Measurements from ENCODE around the gene LAIR2.
"Not testable (repeated sequence)": the region's sequence is repeated elsewhere in the genome, so short reads cannot be mapped to it uniquely, and the experiment has no call there.

The LAIR2 gene

DNA sequence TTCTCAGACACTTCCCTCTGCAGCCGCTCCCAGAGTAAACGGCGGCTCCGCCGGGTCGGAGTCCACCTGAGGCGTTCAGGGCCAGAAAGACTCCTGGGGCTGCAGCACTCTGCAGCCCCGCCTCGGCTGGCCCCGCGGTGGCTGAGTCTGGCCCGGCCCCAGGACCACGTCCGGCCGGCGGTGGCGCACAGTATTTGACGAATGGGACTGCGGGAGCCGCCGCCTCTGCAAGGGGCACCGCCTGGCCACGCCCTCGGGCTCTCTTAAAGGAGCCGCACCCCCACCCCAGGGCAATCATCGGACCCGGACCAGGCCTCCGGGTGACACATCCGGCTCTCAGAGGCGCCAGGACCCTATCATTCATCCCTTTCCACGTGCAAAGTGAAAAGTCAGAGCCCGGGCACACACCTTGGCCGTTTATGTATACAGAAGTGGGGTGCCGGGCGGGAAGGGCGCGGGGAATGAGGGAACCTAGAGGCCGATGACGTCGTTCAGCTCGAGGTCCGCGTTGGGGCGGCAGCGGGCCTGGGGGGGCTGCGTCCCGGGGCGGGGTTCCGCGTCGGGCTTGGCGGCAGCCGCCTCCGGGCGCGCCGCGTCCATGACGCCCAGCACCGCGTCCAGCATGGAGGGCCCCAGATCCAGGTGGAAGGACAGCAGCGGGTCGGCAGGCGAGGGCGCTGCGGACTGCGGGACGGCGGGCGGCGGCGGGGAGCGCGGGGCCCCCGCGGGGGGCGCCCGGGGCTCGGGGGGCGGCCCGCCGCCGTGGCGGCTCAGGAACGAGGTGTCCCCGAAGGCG, 37.8 kb upstream of the LAIR2 start:
- DNase-seq (ENCODE audit: low read depth in 2 of 2): peak; percentile 82 to 83

DNA sequence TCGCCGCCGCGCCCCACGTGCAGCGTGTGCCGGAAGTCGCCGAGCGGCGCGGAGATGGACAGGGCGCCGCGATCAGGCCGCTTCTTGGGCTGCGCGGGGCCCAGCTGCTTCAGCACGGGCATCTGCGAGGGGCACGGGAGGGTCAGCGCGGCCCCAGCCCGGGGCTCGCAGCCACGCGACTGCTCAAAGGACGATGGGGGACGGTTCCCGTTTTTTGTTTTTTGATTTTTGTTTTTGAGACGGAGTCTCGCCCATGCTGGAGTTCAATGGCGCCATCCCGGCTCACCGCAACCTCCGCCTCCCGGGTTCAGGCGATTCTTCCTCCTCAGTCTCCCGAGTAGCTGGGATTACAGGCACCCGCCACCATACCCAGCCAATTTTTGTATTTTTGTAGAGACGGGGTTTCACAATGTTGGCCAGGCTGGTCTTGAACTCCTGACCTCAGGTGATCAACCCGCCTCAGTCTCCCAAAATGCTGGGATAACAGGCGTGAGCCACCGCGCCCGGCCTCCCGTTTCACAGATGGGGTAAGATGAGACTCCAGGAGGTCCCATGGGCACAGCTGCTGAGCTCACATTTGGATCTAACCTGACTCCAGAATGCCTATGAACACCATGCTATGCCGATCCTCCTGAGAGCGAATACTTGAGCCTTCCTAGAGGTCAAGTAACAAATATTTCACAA, 37.1 kb upstream of the LAIR2 start:
- DNase-seq (ENCODE audit: low read depth in 2 of 2): no peak

DNA sequence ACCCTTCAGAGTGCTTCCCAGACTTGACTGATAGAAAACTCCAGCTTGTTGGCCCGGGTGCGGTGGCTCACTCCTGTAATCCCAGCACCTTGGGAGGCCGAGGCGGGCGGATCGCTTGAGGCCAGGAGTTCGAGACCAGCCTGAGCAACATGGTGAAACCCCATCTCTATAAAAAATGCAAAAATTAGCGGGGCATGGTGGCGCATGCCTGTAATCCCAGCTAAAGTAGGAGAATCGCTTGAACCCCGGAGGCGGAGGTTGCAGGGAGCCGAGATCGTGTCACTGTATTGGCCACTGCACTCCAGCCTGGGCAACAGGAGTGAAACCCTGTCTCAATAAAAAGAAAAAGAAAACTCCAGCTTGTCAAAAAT, 36.5 kb upstream of the LAIR2 start:
- DNase-seq (ENCODE audit: low read depth in 2 of 2): not testable (repeated sequence)

DNA sequence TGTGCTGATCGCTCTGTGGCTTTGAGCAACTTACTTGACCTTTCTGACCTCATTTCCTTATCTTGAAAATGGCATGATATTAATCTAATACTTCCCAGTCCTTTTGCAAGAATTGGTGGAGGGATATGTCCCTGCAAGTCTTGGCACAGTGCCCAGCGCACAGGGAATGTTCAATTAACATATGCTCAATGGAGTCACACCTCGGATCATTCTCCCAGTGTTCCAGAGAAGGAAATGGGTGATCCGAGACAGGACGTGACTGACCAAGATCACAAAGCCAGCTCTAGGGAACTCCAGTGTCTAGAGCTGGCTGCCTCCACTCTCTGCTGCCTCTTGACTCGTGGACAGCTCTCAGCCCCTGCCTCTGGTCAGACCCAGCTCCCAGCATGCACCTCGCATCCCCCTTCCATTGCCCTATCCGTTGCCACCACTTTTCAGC, 33.1 kb upstream of the LAIR2 start:
- no peak for DNase-seq (ENCODE audit: low read depth in 2 of 2)

DNA sequence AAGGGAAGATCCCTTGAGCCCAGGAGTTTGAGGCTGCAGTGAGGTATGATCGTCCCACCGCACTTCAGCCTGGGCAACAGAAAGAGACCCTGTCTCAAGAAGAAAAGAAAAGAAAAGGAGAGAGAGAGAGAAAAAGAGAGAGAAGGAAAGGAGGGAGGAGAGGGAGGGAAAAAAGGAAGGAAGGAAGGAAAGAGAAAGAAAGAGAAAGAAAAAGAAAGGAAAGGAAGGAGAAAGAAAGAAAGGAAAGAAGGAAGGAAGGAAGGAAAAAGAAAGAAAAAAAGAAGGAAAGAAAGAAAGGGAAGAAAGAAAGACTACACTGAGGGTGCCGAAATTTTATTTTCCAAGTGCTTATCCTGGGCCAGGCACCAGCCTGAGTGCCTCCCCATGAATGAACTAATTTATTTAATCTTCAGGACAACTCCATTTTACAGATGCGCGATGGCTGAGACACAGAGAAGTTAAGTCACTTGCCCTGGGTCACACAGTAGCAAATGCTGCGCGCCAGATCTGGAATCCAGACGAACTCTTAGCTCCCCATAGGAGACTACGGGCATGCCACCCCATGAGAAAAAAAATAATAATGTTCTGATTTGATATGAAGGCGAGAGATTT, 32.2 kb upstream of the LAIR2 start:
- DNase-seq (ENCODE audit: low read depth in 2 of 2): no peak

DNA sequence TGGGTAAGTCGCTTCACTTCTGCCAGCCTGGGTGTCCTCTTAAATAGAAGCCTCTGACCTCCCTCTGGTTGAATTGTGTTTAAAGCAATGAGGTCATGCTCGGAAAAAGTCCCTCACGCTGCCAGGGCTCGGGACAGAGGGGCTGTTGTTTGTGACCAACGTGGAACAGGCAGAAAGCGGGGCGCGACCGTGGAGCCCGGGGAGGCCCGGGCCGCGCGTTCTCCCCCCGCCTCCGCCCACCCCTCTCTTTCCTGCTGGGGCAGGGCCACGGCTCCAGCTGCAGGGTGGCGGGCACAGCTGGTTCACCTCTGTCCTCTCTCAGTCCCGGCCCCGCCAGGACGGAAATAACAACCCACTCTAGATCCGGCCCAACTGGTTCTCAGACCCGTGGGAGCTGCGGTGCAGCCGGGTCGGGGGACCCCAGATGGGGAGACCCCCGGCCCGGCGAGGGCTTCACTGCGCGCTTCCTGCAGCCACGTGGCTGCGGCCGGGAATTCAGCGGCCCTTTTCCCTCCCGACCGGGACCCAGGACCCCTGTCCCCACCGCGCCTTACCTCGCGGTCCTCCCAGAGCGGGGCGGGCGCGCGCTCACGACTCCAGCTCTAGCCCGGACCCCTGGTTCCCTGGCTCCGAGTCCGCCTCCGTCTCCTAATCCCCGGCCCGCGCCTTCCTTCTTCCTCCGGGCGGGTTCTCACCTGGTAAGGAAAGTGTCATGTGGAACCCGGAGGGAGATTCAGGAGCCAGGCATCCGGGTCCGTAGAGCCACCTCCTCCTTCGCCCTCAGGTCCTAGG, 31.4 kb upstream of the LAIR2 start:
- no peak for DNase-seq (ENCODE audit: low read depth in 2 of 2)

DNA sequence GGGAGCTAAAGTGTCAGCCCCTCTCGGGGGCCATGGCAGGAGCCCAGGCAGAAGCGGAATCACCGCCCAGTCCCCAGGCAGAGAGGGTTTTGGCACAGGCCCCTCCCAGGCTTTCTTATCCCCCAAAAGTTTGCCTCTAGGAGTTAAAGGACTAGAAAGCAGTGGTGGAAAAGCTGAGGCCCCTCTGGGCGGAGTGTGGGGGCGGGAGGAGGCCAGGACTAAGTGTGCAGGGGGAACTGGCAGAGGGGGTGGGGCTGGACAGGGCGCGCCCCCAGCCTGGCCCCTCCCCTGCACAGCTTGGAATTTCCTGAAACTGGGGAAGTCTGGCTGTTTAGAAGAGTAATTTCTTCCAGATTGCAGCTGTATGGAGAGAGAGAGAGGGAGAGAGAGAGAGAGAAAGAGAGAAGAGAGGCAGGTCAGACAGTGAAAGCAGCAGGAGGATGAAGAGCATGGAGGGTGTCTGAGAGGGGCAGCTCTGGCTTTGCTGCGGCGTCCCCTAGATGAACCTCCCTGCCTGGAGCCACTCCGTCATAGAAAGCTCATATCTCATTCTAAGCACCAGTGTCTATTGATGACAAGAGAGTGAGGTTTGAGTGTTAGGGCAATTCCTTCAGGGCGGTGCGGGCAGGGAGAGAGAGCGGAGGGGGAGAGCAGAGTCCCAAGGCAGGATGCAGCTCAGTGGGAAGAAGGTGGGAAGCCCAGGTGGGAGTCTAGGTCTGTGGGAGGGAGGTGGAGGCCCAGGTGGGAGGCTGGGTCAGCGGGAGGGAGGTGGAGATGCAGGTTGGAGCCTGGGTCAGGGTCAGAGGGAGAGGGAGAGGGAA, 29.4 kb upstream of the LAIR2 start, which contains the start of gene CDC42EP5:
Gene CDC42EP5 (minus strand): TSS at position 226 of the 821 bp plus-strand sequence. CDS start 7,749 bp downstream, outside the sequence.
- no peak for DNase-seq (ENCODE audit: low read depth in 2 of 2)

DNA sequence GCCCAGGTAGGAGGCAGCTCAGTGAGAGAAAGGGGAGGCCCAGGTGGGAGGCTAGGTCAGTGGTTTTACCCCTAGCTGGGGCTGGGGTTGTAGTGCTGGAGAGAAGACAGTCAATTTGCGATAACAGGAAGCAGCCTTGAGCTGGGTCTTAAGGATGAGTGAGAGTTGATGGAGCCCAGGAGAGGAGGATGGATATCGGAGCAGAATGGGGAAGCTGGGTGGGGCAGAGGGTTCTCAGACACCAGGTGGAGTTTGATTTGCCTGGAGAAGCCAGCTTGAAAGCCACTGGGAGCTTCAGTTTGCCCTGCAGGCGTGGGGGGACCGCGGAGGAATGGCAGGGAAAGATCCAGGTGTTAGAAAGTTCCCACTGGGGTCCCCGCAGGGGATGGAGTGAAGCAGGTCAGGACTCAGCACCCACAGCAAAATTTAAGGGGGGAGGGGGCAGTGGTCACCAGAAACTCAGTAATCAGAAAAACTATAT, 28.7 kb upstream of the LAIR2 start:
- DNase-seq (ENCODE audit: low read depth in 2 of 2): no peak

DNA sequence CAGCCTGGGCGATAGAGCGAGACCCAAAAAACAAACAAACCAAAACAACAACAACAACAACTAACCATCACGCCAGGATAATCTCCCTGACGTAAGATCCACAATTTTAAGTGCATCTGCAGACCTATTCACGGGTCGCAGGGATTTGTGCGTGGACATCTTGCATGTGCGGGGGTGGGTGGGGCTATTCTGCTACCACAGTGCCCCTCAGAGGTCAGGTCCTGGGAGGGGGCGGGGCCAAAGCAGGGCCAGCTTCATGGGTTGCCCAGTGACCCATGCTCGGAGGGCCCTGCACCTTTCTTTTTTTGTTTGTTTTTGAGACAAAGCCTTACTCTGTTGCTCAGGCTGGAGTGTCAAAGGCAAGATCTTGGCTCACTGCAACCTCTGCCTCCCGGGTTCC, 26.9 kb upstream of the LAIR2 start:
- DNase-seq (ENCODE audit: low read depth in 2 of 2): no peak

DNA sequence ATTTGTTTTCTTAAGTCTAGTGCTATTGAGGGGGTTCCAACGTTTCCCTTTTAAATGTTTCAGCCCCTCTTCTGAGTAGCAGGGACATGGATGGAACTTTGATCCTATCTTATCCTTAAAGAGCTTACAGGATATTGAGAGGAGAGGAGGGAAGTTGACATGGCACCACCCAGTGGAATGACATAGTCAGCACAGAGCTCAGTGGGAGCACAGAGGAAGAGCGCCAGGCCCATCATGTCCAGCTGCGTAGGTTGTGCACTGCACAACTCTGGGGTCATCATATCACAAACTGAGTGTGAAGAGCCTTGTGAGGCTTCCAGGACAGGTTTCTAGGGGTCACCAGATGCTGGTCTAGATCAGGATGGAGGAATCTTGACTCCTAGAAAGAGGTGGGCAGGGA, 25.0 kb upstream of the LAIR2 start:
- no peak for DNase-seq (ENCODE audit: low read depth in 2 of 2)

DNA sequence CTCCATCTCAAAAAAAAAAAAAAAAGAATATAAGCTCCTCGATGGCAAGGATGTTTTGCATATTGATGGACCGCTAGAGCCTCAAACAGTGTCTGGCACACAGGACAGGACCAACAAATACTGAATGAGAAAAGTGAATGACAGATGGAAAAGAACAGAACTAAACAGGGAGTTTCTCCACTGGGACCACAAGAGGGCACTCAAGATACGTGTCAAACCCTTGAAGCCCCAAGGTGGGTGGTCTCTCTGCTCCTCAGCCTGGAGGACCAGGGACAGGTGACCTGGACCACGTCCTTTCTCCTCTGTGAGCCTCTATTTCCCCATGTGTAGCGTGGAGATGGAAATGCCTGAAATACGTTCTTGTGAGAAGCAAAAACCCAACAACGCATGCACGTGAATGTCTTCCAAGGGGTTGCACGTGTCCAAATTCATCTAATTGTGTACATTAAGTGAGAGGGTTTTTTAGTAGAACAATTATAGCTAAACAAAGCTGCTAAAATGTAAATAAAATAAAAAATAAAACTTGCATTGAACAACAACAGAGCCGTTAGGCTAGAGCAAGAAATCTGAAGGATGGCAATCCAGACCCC, 23.9 kb upstream of the LAIR2 start:
- DNase-seq (ENCODE audit: low read depth in 2 of 2): no peak

DNA sequence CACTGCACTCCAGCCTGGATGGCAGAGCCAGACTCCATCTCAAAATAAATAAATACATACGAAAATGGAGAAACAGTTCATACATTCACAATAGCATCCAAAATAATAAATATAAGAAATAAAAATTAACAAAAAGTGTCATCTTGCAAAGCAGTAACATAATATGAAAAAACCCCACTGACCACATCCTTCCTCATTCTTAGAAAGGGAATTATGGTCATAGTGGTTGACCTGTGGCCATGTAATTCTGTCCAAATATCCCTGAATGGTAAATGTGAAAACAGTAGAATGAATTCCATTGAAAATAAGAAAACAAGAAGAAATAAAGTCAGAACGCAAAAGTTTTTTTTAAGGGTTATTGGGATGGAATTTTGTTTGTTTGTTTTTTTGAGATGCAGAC, 22.6 kb upstream of the LAIR2 start:
- no peak for DNase-seq (ENCODE audit: low read depth in 2 of 2)

DNA sequence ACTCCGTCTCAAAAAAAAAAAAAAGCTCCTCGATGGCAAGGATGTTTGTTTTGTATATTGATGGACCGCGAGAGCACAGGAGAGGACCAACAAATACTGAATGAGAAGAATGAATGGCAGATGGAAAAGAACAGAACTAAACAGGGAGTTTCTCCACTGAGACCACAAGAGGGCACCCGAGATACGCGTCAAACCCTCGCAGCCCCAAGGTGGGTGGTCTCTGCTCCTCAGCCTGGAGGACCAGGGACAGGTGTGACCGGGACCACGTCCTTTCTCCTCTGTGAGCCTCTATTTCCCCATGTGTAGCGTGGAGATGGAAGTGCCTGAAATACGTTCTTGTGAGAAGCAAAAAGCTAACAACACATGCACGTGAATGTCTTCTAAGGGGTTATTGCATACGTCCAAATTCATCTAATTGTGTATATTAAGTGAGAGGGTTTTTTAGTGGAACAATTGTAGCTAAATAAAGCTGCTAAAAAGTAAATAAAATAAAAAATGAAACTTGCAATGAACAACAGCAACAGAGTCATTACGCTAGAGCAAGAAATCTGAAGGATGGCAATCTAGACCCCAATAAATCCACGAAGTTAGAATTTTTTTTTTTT, 21.2 kb upstream of the LAIR2 start:
- no peak for DNase-seq (ENCODE audit: low read depth in 2 of 2)

DNA sequence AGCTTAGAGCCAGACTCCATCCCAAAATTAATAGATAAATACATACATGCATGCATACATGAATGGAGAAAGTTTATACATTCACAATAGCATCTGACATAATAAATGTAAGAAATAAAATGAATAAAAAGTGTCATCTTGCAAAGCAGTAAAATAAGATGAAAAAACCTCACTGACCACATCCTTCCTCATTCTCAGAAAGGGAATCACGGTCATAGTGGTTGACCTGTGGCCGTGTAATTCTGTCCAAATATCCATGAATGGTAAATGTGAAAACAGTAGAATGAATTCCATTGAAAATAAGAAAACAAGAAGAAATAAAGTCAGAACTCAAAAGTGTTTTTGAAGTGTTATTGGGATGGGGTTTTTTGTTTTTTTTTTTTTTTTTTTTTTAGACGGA, 19.7 kb upstream of the LAIR2 start:
- no peak for DNase-seq (ENCODE audit: low read depth in 2 of 2)

DNA sequence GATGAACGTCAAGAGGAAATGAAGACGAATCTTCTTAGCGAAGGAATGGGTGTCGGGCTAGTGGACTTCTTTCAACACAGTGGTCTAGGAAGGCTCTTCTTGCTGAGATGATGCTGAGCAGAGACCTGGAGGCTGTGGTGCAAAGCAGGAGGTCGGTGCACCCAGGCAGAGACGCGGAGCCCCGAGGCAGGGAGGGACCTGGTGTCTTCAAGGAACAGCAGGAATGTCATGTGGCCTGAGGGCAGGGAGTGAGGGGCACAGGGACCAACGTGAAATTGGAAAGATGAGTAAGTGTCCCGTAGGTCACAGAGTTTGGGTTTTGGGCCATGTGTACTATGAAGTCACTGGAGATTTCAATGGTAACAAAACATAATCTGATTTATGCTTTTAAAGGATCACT, 18.2 kb upstream of the LAIR2 start:
- no peak for DNase-seq (ENCODE audit: low read depth in 2 of 2)

DNA sequence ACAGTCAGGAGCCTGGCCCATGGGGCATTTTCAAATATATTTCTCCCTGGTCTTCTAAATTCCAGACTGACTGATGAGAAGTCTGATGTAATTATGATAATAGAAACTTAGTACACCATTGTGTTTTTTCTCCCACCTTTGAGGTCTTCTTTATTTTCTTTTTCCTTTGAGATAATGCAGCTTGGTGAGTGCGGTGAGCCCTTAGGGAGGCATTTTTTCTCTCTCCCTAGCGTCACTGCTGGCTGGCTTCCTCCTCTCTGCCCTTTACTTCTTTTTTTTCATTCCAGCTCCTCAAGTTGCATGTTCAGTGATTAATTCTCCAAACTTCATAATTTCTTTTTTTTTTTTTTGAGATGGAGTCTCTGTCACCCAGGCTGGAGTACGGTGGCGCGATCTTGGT, 16.8 kb upstream of the LAIR2 start:
- no peak for DNase-seq (ENCODE audit: low read depth in 2 of 2)

DNA sequence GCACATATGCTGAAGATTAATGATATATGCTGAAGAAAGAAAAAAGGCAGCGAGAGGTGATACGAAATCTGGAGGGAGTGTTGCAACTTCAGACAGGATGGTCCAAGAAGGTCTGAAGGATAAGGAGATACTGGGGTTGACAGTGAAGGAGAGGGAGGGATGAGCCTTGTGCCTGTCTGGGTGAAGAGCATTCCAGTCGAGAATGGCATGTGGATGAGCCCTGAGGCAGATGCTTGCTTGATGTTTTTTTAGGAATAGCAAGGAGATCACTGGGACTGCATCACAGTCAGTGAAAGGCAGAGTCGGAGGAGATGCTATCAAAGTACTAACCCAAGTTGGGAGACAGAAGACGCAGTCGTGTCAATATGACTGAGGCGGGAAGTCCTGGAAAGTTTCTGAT, 13.3 kb upstream of the LAIR2 start:
- no peak for DNase-seq (ENCODE audit: low read depth in 2 of 2)

DNA sequence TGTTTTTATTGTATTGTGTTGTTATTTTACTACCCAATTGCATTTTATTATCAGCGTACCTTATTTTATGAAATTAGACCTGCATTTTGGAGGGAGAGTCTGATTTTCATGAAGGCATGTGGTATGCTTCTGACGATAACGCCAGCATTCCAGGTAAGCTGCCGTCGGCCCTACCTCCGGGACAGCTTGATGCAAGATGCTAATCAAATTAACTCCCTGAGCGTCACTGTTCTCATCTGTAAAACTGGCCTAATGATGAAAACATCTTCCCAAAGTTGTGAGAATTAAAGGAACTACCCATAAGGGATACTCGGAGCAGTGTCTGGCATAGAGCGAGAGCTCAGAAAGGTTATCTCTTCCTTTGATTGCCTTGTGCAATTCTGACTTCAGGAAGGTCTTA, 12.9 kb upstream of the LAIR2 start:
- DNase-seq (ENCODE audit: low read depth in 2 of 2): no peak

DNA sequence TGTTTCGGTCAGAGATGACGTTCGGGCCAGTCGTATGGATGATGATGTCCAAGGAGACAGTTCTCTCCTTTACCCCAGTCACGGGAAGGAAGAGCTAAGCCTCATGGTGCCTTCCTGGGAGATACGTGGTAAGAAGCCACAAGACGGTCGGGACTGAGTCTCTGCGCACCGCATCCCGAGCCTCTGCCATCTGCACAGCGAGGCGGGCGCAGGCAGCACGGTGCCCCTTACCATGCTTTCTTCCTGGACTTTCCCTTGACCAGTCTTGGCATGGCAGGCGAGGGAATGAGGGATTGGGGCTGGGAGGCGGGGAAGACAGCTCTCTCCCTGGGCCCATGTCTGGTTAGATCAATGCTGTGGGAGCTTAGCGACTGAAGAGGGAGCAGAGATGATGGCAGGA, 10.1 kb upstream of the LAIR2 start:
- no peak for DNase-seq (ENCODE audit: low read depth in 2 of 2)

DNA sequence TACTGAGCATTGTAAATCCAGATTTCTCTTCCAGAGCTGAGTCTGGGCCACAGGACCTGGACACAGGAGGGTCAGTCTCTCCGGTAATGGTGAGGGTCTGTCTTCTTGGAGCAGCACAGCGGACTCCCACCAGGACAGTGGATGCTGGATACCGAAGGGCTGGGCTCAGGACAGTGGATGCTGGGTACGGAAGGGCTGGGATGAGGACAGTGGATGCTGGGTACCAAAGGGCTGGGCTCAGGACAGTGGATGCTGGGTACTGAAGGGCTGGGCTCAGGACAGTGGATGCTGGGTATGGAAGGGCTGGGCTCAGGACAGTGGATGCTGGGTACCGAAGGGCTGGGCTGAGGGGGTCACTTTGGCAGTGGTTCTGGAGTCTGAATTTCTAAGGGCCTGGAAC, 9.6 kb upstream of the LAIR2 start:
- not testable (repeated sequence) for DNase-seq (ENCODE audit: low read depth in 2 of 2)
